Prostate gland (tissue), 2 donors: ENCODE data around the gene BICDL1.

Experiments
- CTCF ChIP-seq, 4 experiments: fragments of 200-600 bp in 2 of 4; fragments of 450-650 bp in 2 of 4; sonication (generic) in 2 of 4; IDR thresholded peaks; 1 replicate in 3 of 4; 2 replicates in 1 of 4; pipeline ENCODE4 v1.5.1; 2016 to 2019; ENCODE audit warnings: antibody characterized with exemption in 4 of 4, mild to moderate bottlenecking in 2 of 4, moderate library complexity in 2 of 4
- POLR2A ChIP-seq: fragments of 450-650 bp; IDR thresholded peaks from one replicate; pipeline ENCODE4 v1.6.1; 2016; ENCODE audit warnings: antibody characterized with exemption, mild to moderate bottlenecking
- POLR2AphosphoS5 ChIP-seq: sonication (generic); formaldehyde crosslinking; IDR thresholded peaks from one replicate; pipeline ENCODE4 v1.6.1; 2017; ENCODE audit warnings: antibody characterized with exemption

- TF ChIP-seq POLR2A (no peak), CTCF (IDR thresholded peaks at IDR 0.05) (no peak), POLR2AphosphoS5 (no peak)
These were observed 148.8 kb downstream of the BICDL1 start for GRCh38 chr12:120137833-120138232.
